Gastrocnemius medialis (tissue), 4 donors: ENCODE measurements around the gene UBE2S. TPM values are rescaled to one million over a fixed set of nuclear protein-coding genes. Genes with fewer than 3 reads are reported as not detected.

Experiments used
- ATAC-seq, 2 donors: fragments of 150-250 bp; one replicate each; pipeline ENCODE4 v1.9.1; 2016
- DNase-seq, 2 donors: peaks; one replicate each; pipeline ENCODE4 v3.0.0-alpha.2; 2019
- H3K27ac ChIP-seq, 4 donors: fragments of 200-600 bp; sonication (generic); 1 replicate in 1 of 4; 2 replicates in 3 of 4; pipeline ENCODE4 v1.5.1; 2016 to 2018; ENCODE audit warnings: mild to moderate bottlenecking in 2 of 4, moderate library complexity in 1 of 4
- H3K27me3 ChIP-seq, 3 donors: fragments of 200-600 bp; sonication (generic) in 2 of 3; 1 replicate in 1 of 3; 2 replicates in 2 of 3; pipeline versions ENCODE4 v1.5.1 to v1.6.0; 2016 to 2019; ENCODE audit warnings: mild to moderate bottlenecking in 1 of 3, moderate library complexity in 1 of 3
- H3K36me3 ChIP-seq, 2 donors: fragments of 200-600 bp; sonication (generic) in 1 of 2; one replicate each; pipeline ENCODE4 v1.5.1; 2017 to 2018
- H3K4me1 ChIP-seq, 2 donors: fragments of 200-600 bp; sonication (generic) in 1 of 2; one replicate each; pipeline ENCODE4 v1.5.1; 2016 to 2017; ENCODE audit warnings: mild to moderate bottlenecking in 2 of 2
- H3K4me3 ChIP-seq, 4 donors: fragments of 200-600 bp; sonication (generic) in 3 of 4; 1 replicate in 1 of 4; 2 replicates in 3 of 4; pipeline ENCODE4 v1.5.1; 2016 to 2019; ENCODE audit warnings: mild to moderate bottlenecking in 2 of 4
- H3K9me3 ChIP-seq, 3 donors: fragments of 200-600 bp; sonication (generic) in 2 of 3; 1 replicate in 1 of 3; 2 replicates in 2 of 3; pipeline ENCODE4 v1.5.1; 2016 to 2019
- CTCF ChIP-seq, 5 experiments: fragments of 450-650 bp in 3 of 5; fragments of 200-600 bp in 2 of 5; sonication (generic) in 2 of 5; IDR thresholded peaks in 4 of 5; conservative IDR thresholded peaks in 1 of 5; 1 replicate in 4 of 5; 2 replicates in 1 of 5; pipeline ENCODE4 v1.5.1; 2016 to 2019; ENCODE audit warnings: antibody characterized with exemption in 5 of 5, mild to moderate bottlenecking in 3 of 5, moderate library complexity in 3 of 5
- POLR2A ChIP-seq, 2 donors: fragments of 450-650 bp; IDR thresholded peaks; one replicate each; pipeline ENCODE4 v1.6.1; 2017; ENCODE audit warnings: antibody characterized with exemption in 2 of 2, mild to moderate bottlenecking in 2 of 2, moderate library complexity in 2 of 2
- in situ Hi-C, 4 donors: fragments of 200-750 bp; cut with MboI; loops; one replicate each; pipeline versions ENCODE4 v1.15.0 to v1.8.0; 2017; ENCODE audit warnings: low sequenced_read_pairs in 4 of 4
- intact Hi-C: fragments of 100-400 bp; cut with DNase I; formaldehyde crosslinking; loops from one replicate; pipeline ENCODE4 v1.15.1; 2023; ENCODE audit warnings: low total_unique reads
- total RNA-seq, 4 donors: library from RNA; depleted of rRNA; stranded (reverse); fragments of >200 nt; gene quantifications; one replicate each; pipeline versions ENCODE4 v1.1.0 to v1.2.3, GENCODE V29; 2016

The UBE2S gene
- total RNA-seq, 4 donors from 2014 or later = 7.7 to 14.6 (median 13.4) TPM

GRCh38 chr19:55384920-55385723 is 22.5 kb downstream of the UBE2S start:
- Histone ChIP-seq H3K27ac (peak overlapping the region; percentile 90 to 98 (median 93)), H3K27me3 (no peaks in the 10 kb centered on the region), H3K4me3 (peak overlapping the region; percentile 49 to 96 (median 85)), H3K9me3 (no peaks in the 10 kb centered on the region), H3K36me3 (peaks cover 0 to 28% of the 10 kb centered on the region in 2 donors), H3K4me1 (peaks cover 25 to 40% of the 10 kb centered on the region in 2 donors)
- peak; percentile 87 to 89 for ATAC-seq
- TF ChIP-seq CTCF (IDR thresholded peaks at IDR 0.05 in 4 of 5, conservative IDR thresholded peaks at IDR 0.05 in 1 of 5) = no peak
- TF ChIP-seq POLR2A (IDR thresholded peaks at IDR 0.05) = no peak
- in situ Hi-C loops = no loop called here
- peak; percentile 92 to 96 for DNase-seq
- intact Hi-C loops = loop anchor here (1.0 to 10.0 kb wide), 8 partner anchors 22 to 270 kb away; partner anchors contain the start of genes ISOC2, KMT5C, PPP1R12C and PPP6R1

GRCh38 chr19:55384131-55384919 is 23.3 kb downstream of the UBE2S start, which contains the start of gene TMEM238:
Gene TMEM238 (minus strand): TSS chr19:55384292. CDS start chr19:55384259, 33 bp downstream.
- DNase-seq (peak in 1 of 2 donors; percentile 37), ATAC-seq (peak; percentile 3 to 15)
- intact Hi-C loops (loop anchor here (2.0 to 10.0 kb wide), 4 partner anchors 22 to 270 kb away; partner anchors contain the start of genes ISOC2, PPP1R12C and UBE2S), in situ Hi-C loops (no loop called here)
- Histone ChIP-seq H3K9me3 (no peaks in the 10 kb centered on the region), H3K4me3 (peak within 1 kb of the TSS; percentile 49 to 96 (median 85)), H3K27me3 (no peaks in the 10 kb centered on the region), H3K27ac (peak within 1 kb of the TSS; percentile 90 to 98 (median 93)), H3K36me3 (peaks cover 0 to 21% of the 10 kb centered on the region in 2 donors), H3K4me1 (peaks cover 25 to 40% of the 10 kb centered on the region in 2 donors)
- TF ChIP-seq POLR2A (IDR thresholded peaks at IDR 0.05) (peak in 1 of 2 donors; percentile 14), CTCF (IDR thresholded peaks at IDR 0.05 in 4 of 5, conservative IDR thresholded peaks at IDR 0.05 in 1 of 5) (peak in 1 of 5 experiments; percentile 8)

GRCh38 chr19:55383279-55384130 is 24.1 kb downstream of the UBE2S start:
- H3K9me3 ChIP-seq = no peaks in the 10 kb centered on the region
- peaks cover 25 to 35% of the 10 kb centered on the region in 2 donors for H3K4me1 ChIP-seq
- H3K4me3 ChIP-seq = peak overlapping the region; percentile 49 to 96 (median 85)
- no peaks in the 10 kb centered on the region for H3K27me3 ChIP-seq
- TF ChIP-seq POLR2A (IDR thresholded peaks at IDR 0.05) (no peak), CTCF (IDR thresholded peaks at IDR 0.05 in 4 of 5, conservative IDR thresholded peaks at IDR 0.05 in 1 of 5) (peak in 4 of 5 experiments; percentile 18 to 50 (median 39))
- peak overlapping the region; percentile 90 to 98 (median 93) for H3K27ac ChIP-seq
- DNase-seq = peak in 1 of 2 donors; percentile 35
- in situ Hi-C loops (no loop called here), intact Hi-C loops (loop anchor here (2.0 to 10.0 kb wide), 4 partner anchors 23 to 269 kb away; partner anchors contain the start of genes ISOC2, PPP1R12C and UBE2S)
- peaks cover 0 to 13% of the 10 kb centered on the region in 2 donors for H3K36me3 ChIP-seq
- peak; percentile 11 to 19 for ATAC-seq
